SH-SY5Y (cell line): ENCODE measurements around the gene SULT1C4.

Experiments
- GATA2 ChIP-seq: IDR thresholded peaks from 2 replicates; pipeline ENCODE4 v1.6.1; 2011; ENCODE audit warnings: mild to moderate bottlenecking, low read depth, low read length
- GATA3 ChIP-seq: IDR thresholded peaks from 2 replicates; pipeline ENCODE4 v1.6.1; 2011; ENCODE audit warnings: low read depth, mild to moderate bottlenecking, low read length, moderate library complexity

DNA sequence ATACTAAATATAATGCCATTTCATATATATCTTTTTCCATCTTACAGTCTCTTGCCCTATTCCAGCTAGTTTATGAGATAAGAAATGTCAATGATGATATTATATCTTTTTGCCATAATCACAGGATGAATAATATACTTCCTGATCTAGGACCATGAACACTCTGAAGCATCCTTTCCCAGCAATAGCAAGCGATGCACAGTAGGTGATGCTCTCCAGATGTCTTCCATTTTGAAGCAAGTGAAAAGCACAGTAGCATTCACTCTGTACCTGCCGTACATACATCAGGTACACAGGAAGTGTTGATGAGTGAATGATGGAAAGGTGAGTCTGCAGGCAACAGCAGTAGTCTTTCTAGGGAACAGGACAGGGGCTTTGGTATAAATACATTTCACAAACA is 8.6 kb upstream of the SULT1C4 start:
- no peak for TF ChIP-seq GATA3
- no peak for TF ChIP-seq GATA2
